ENCODE measurements around the gene CXXC5.

CXXC5 gene

GRCh38 chr5:139692148-139692547 is 44.0 kb downstream of the CXXC5 start:
- TF ChIP-seq ZFX (IDR thresholded peaks at IDR 0.05; ENCODE audit: borderline replicate concordance) (no peak), CTCF (IDR thresholded peaks at IDR 0.05) (no peak)
- H3K27ac ChIP-seq = no peak overlapping the region

GRCh38 chr5:139692679-139693308 is 44.6 kb downstream of the CXXC5 start:
- no peak for TF ChIP-seq CTCF (IDR thresholded peaks at IDR 0.05)
- no peak for TF ChIP-seq ZFX (IDR thresholded peaks at IDR 0.05; ENCODE audit: borderline replicate concordance)
- H3K27ac ChIP-seq = no peak overlapping the region

- no peak overlapping the region for H3K27ac ChIP-seq
- TF ChIP-seq ZFX (IDR thresholded peaks at IDR 0.05; ENCODE audit: borderline replicate concordance) = no peak
- TF ChIP-seq CTCF (IDR thresholded peaks at IDR 0.05) = no peak
Measured at GRCh38 chr5:139693676-139694364, 45.7 kb downstream of the CXXC5 start.

- no peak for TF ChIP-seq ZFX (IDR thresholded peaks at IDR 0.05; ENCODE audit: borderline replicate concordance)
- TF ChIP-seq CTCF (IDR thresholded peaks at IDR 0.05) = no peak
- no peak overlapping the region for H3K27ac ChIP-seq
Measured at GRCh38 chr5:139694556-139695177, 46.5 kb downstream of the CXXC5 start.

GRCh38 chr5:139695178-139695573 is 47.0 kb downstream of the CXXC5 start:
- TF ChIP-seq ZFX (IDR thresholded peaks at IDR 0.05; ENCODE audit: borderline replicate concordance) (no peak), CTCF (IDR thresholded peaks at IDR 0.05) (no peak)

GRCh38 chr5:139696167-139696893 is 48.2 kb downstream of the CXXC5 start:
- no peak overlapping the region for H3K27ac ChIP-seq
- TF ChIP-seq CTCF (IDR thresholded peaks at IDR 0.05) = no peak
- no peak for TF ChIP-seq ZFX (IDR thresholded peaks at IDR 0.05; ENCODE audit: borderline replicate concordance)

More at GRCh38 chr5:139695178-139695573, 47.0 kb downstream of the CXXC5 start:
- H3K27ac ChIP-seq = no peak overlapping the region
